BJ (cell line): ENCODE data around the gene LPCAT2. TPM values are rescaled to one million over a fixed set of nuclear protein-coding genes. Genes with fewer than 3 reads are reported as not detected.

Source experiments
- CTCF ChIA-PET: fragments of 350-600 bp; formaldehyde crosslinking; extraction: SDS; loops from one replicate; lab custom pipeline; 2021; ENCODE audit warnings: antibody characterized with exemption, inconsistent platforms; lab: Yijun Ruan, JAX
- POLR2A ChIA-PET: fragments of 300-600 bp; sonication (Branson Sonifier 250); formaldehyde crosslinking; extraction: SDS; loops from one replicate; lab custom pipeline; 2021; ENCODE audit warnings: antibody characterized with exemption; lab: Charles Lee
- DNase-seq: peaks from one replicate; pipeline ENCODE4 v3.0.0-alpha.2; 2011; ENCODE audit warnings: low read depth
- H3K27me3 ChIP-seq: 2 replicates; pipeline ENCODE4 v1.6.0; 2011; ENCODE audit warnings: low read length; ENCODE audit not compliant: control insufficient read depth, insufficient read depth
- H3K36me3 ChIP-seq: 2 replicates; pipeline ENCODE4 v1.5.1; 2011; ENCODE audit warnings: low read length; ENCODE audit not compliant: control insufficient read depth, insufficient read depth
- H3K4me3 ChIP-seq: 2 replicates; pipeline ENCODE4 v1.5.1; 2011; ENCODE audit warnings: low read depth, mild to moderate bottlenecking, control low read depth, low read length
- polyA plus RNA-seq: library from polyadenylated mRNA; depleted of rRNA; stranded (reverse); fragments of >200 nt; gene quantifications from 2 replicates; pipeline ENCODE4 v1.2.3, GENCODE V29; 2011
- TF ChIP-seq, protein P1 (sequence below): IDR thresholded peaks from 2 replicates; pipeline ENCODE4 v1.5.1; 2011; ENCODE audit warnings: low read depth, mild to moderate bottlenecking, control low read depth, inconsistent platforms, low read length, moderate library complexity; ENCODE audit not compliant: insufficient read depth

The LPCAT2 gene
- polyA plus RNA-seq, 1 experiment: 7.9 TPM

DNA sequence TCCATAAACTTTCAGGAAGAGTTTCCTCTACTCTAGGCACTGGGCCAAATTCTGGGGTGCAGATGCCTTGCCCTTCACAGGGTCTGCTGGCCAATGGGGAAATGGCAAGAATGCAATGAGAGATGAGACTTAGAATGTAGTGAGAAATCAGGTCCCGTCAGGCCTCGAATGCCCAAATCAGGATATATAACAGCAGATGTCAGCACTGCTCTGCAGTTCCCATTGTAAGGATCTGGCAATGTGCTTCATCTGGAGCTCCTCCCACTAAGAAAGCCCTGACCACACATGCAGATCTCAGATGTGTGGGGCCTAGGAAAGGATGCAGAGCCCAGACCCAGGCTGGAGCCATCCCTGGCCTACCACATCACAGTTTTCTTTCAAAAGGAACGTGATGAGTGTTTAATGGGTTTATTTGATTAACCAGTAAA is 13.9 kb upstream of the LPCAT2 start:
- peak; percentile 86 for DNase-seq
- ChIA-PET CTCF (interaction anchor here (0.8 to 1.5 kb wide), 11 partner anchors 9 to 211 kb away, joined by 3 to 8 read pairs (median 3); no protein-coding TSS in a partner anchor), POLR2A (interaction anchor here (0.6 to 1.0 kb wide), 2 partner anchors 15 to 24 kb away, joined by 4 to 5 read pairs; no protein-coding TSS in a partner anchor)
- Histone ChIP-seq H3K27me3 (no peaks in the 10 kb centered on the region), H3K4me3 (no peak overlapping the region), H3K36me3 (peaks cover 45% of the 10 kb centered on the region)
- TF ChIP-seq, protein P1, sequence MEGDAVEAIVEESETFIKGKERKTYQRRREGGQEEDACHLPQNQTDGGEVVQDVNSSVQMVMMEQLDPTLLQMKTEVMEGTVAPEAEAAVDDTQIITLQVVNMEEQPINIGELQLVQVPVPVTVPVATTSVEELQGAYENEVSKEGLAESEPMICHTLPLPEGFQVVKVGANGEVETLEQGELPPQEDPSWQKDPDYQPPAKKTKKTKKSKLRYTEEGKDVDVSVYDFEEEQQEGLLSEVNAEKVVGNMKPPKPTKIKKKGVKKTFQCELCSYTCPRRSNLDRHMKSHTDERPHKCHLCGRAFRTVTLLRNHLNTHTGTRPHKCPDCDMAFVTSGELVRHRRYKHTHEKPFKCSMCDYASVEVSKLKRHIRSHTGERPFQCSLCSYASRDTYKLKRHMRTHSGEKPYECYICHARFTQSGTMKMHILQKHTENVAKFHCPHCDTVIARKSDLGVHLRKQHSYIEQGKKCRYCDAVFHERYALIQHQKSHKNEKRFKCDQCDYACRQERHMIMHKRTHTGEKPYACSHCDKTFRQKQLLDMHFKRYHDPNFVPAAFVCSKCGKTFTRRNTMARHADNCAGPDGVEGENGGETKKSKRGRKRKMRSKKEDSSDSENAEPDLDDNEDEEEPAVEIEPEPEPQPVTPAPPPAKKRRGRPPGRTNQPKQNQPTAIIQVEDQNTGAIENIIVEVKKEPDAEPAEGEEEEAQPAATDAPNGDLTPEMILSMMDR: peak; percentile 30; the same call in 1 of the 2 replicates

DNA sequence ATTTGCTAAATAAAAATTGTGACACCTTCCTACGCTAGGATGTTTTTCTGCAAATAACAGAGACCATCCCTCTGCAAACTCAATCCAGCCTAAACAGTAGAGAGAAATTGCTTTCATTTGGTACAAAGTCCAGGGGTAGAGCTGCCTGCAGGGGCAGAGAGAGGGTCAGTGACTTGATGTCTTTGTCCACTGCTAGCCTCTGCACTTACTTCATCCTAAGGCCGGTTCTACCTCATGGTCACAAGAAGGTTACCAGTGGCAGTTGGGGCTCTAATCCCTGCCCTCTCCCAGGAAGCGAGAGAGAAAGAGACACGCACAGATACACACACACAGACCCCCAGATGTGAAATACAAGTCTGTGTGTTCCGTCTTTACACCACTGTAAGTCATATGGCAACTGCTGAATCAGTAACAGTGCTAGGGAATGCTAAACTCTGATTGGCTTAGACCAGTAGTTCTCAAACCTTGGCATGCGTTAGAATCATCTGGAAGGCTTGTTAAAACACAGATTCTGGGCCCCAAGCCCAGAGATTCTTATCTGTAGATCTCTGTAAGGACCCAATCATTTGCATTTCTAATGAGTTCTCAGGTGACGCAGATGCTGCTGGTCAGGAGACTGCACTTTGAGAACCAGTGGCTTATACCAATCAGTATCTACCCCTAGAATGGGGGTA is 13.1 kb upstream of the LPCAT2 start:
- TF ChIP-seq, protein P1: no peak
- peak; percentile 94 for DNase-seq
- Histone ChIP-seq H3K27me3 (no peaks in the 10 kb centered on the region), H3K4me3 (no peak overlapping the region), H3K36me3 (peaks cover 39% of the 10 kb centered on the region)
- POLR2A ChIA-PET: interaction anchor here (1.0 kb wide), 1 partner anchor 16 kb away, joined by 4 read pairs; no protein-coding TSS in a partner anchor
- CTCF ChIA-PET: interaction anchor here (0.8 to 1.5 kb wide), 11 partner anchors 9 to 210 kb away, joined by 3 to 8 read pairs (median 3); no protein-coding TSS in a partner anchor

DNA sequence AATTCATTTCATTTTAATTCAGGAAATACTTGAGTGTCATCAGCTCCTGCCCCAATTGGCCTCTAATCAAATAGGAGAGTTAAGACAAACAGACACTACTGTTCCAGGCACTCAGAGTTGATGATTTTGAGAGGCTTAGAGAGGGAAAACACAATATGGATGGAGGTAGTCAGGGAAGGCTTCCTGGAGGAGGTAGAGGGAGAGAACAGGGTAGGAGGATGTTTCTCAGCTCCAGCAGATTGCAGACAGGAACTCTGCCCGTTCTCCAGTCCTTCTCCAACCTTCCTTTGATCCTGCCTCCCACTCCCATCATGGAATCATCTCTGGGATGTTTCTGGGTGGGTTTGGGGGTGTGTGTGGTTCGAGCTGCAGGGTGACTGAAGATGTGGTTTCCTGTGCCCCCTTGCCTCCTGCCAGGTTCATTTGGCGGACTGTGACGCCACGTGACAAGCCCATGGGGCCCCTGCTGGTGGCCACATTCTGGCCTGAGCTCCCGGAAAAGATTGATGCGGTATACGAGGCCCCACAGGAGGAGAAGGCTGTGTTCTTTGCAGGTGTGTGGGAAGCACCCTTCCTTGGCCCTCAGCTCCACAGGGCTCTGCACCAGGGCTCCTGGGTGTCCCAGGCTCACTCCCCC is 12.2 kb upstream of the LPCAT2 start:
- CTCF ChIA-PET: interaction anchor here (0.8 kb wide), 1 partner anchor 40 kb away, joined by 3 read pairs; no protein-coding TSS in a partner anchor
- DNase-seq: no peak

DNA sequence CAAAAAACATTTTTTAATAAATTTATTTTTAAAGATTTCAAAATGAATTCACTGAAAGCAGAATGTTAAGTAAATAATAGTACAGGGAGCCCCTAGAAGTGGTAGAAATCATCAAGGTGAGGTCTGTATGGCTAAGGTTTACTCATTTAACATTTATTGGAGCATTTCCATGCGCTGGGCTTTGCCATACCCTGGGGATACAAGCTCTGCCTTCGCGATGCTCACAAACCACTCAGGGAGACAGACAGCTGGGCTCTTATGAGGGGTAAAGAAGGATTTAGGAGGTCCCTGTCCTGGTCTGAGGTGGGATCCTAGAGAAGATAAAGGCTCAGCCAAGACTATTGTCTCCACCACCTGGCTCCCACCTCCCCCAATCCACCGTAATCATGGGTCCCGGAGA is 11.3 kb upstream of the LPCAT2 start:
- TF ChIP-seq, protein P1: no peak
- ChIA-PET POLR2A (interaction anchor here (0.5 kb wide), 1 partner anchor 59 kb away, joined by 3 read pairs; no protein-coding TSS in a partner anchor), CTCF (no interaction called here)
- peaks cover 37% of the 10 kb centered on the region for H3K36me3 ChIP-seq
- H3K4me3 ChIP-seq: no peak overlapping the region
- no peaks in the 10 kb centered on the region for H3K27me3 ChIP-seq
- no peak for DNase-seq

More for the DNA sequence above, 12.2 kb upstream of the LPCAT2 start:
- no peak overlapping the region for H3K4me3 ChIP-seq
- TF ChIP-seq, protein P1: no peak
- H3K36me3 ChIP-seq: peaks cover 37% of the 10 kb centered on the region
- POLR2A ChIA-PET: no interaction called here
- no peaks in the 10 kb centered on the region for H3K27me3 ChIP-seq

DNA sequence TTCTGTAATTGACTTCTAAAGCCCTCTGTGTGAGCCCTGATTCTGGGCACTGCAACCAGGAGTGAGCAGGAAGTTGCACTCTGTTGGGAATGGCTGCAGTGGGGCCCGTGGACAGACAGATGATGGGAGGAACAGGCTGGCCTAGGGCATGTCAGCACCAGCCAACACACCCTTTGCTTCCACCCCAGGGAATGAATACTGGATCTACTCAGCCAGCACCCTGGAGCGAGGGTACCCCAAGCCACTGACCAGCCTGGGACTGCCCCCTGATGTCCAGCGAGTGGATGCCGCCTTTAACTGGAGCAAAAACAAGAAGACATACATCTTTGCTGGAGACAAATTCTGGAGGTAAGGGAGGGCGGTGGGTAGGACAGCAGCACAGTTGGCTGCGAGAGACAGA is 10.8 kb upstream of the LPCAT2 start:
- Histone ChIP-seq H3K27me3 (no peaks in the 10 kb centered on the region), H3K36me3 (peaks cover 35% of the 10 kb centered on the region), H3K4me3 (no peak overlapping the region)
- TF ChIP-seq, protein P1: no peak
- DNase-seq: no peak
- POLR2A ChIA-PET: interaction anchor here (0.5 kb wide), 1 partner anchor 59 kb away, joined by 3 read pairs; no protein-coding TSS in a partner anchor
- CTCF ChIA-PET: no interaction called here
